ENCODE results near the gene GID4.

GRCh38 chr17:18017958-18018357, 21.2 kb upstream of the GID4 start:
- no peak for TF ChIP-seq CTCF (CRISPR knock-in tag; IDR thresholded peaks at IDR 0.05)
- no peak for TF ChIP-seq PRDM4 (CRISPR knock-in tag; IDR thresholded peaks at IDR 0.05; ENCODE audit: borderline replicate concordance)
- no peak for TF ChIP-seq POLR2AphosphoS2 (IDR thresholded peaks at IDR 0.05; ENCODE audit: low read depth, low read length)
- no peak for TF ChIP-seq MXI1 (IDR thresholded peaks at IDR 0.05; ENCODE audit: borderline replicate concordance, low read depth, low read length)
- TF ChIP-seq ZNF781 (CRISPR knock-in tag; IDR thresholded peaks at IDR 0.05; ENCODE audit: borderline replicate concordance, not compliant biosample characterization): no peak
- no peak for TF ChIP-seq EZH2 (conservative IDR thresholded peaks at IDR 0.05; ENCODE audit: low read depth, low read length)
- TF ChIP-seq ZNF317 (CRISPR knock-in tag; IDR thresholded peaks at IDR 0.05): no peak
- no peak for TF ChIP-seq GABPA (IDR thresholded peaks at IDR 0.05; ENCODE audit: low read depth, low read length)
- no peak for TF ChIP-seq GABPA (CRISPR knock-in tag; IDR thresholded peaks at IDR 0.05; ENCODE audit: low read depth)
- TF ChIP-seq TRIM24 (CRISPR knock-in tag; IDR thresholded peaks at IDR 0.05): no peak

Measured in HepG2 (cell line).